Upper lobe of left lung (tissue), 4 donors: ENCODE measurements around the gene EEIG1.

ENCODE experiments used
- CTCF ChIP-seq, 6 experiments: fragments of 450-650 bp in 4 of 6; fragments of 200-600 bp in 2 of 6; sonication (generic) in 2 of 6; IDR thresholded peaks; one replicate each; pipeline ENCODE4 v1.5.1; 2016 to 2019; ENCODE audit warnings: antibody characterized with exemption in 6 of 6
- EP300 ChIP-seq, 4 donors: sonication (generic); formaldehyde crosslinking; IDR thresholded peaks; one replicate each; pipeline ENCODE4 v1.5.1; 2017; ENCODE audit warnings: antibody characterized with exemption in 4 of 4, control low read depth in 2 of 4
- POLR2A ChIP-seq, 4 donors: fragments of 450-650 bp; IDR thresholded peaks; one replicate each; pipeline ENCODE4 v1.5.1; 2016 to 2017; ENCODE audit warnings: antibody characterized with exemption in 4 of 4, mild to moderate bottlenecking in 2 of 4
- POLR2AphosphoS5 ChIP-seq, 2 donors: sonication (generic); formaldehyde crosslinking; IDR thresholded peaks; one replicate each; pipeline ENCODE4 v1.5.1; 2017; ENCODE audit warnings: antibody characterized with exemption in 2 of 2

- TF ChIP-seq CTCF (IDR thresholded peaks at IDR 0.05) = no peak
- no peak for TF ChIP-seq POLR2A (IDR thresholded peaks at IDR 0.05)
- TF ChIP-seq POLR2AphosphoS5 (IDR thresholded peaks at IDR 0.05) = no peak
- TF ChIP-seq EP300 (IDR thresholded peaks at IDR 0.05) = no peak
These were observed 30.8 kb downstream of the EEIG1 start for GRCh38 chr9:127949827-127950512.
